NCI-H146 treated with DMSO at 0.1 percent for 48 hours (cell line): Measurements from ENCODE around the gene NEXN.
"Not testable (repeated sequence)": the region's sequence is repeated elsewhere in the genome, so short reads cannot be mapped to it uniquely, and the experiment has no call there.

Source experiments
- DNase-seq: peaks from one replicate; lab custom pipeline; 2025; ENCODE audit not compliant: unreplicated experiment; lab: John Stamatoyannopoulos, UW

NEXN gene

GRCh38 chr1:77958391-77958790, 70.0 kb downstream of the NEXN start:
- no peak for DNase-seq

GRCh38 chr1:77958850-77959249, 70.4 kb downstream of the NEXN start:
- no peak for DNase-seq

GRCh38 chr1:77961392-77961791, 73.0 kb downstream of the NEXN start:
- no peak for DNase-seq

- no peak for DNase-seq
These were observed 77.9 kb downstream of the NEXN start for GRCh38 chr1:77966291-77966690.

GRCh38 chr1:77970192-77970591, 81.8 kb downstream of the NEXN start:
- DNase-seq, result no peak

- DNase-seq, result no peak
These were observed 83.7 kb downstream of the NEXN start for GRCh38 chr1:77972080-77972479.

GRCh38 chr1:77975386-77975785, 87.0 kb downstream of the NEXN start:
- DNase-seq, result no peak

- no peak for DNase-seq
These were observed 87.5 kb downstream of the NEXN start for GRCh38 chr1:77975907-77976306.

- DNase-seq, result no peak
These were observed 88.1 kb downstream of the NEXN start for GRCh38 chr1:77976433-77977076.

GRCh38 chr1:77977989-77978292, 89.5 kb downstream of the NEXN start:
- DNase-seq, result no peak

GRCh38 chr1:77978293-77978968, 90.0 kb downstream of the NEXN start:
- peak; percentile 91 for DNase-seq

- DNase-seq, result peak; percentile 96
These were observed 90.8 kb downstream of the NEXN start, which contains the start of gene FUBP1 for GRCh38 chr1:77978969-77979876. Gene FUBP1 (minus strand): TSS chr1:77979072. CDS start chr1:77979004, 68 bp downstream.

- not testable (repeated sequence) for DNase-seq
These were observed 95.0 kb downstream of the NEXN start for GRCh38 chr1:77983352-77983996.

- DNase-seq, result no peak
These were observed 95.6 kb downstream of the NEXN start for GRCh38 chr1:77983997-77984355.

GRCh38 chr1:77984629-77985028, 96.2 kb downstream of the NEXN start:
- DNase-seq, result no peak

- DNase-seq, result no peak
These were observed 98.4 kb downstream of the NEXN start for GRCh38 chr1:77986810-77987209.

- no peak for DNase-seq
These were observed 99.5 kb downstream of the NEXN start for GRCh38 chr1:77987919-77988318.

- no peak for DNase-seq
These were observed 101.3 kb downstream of the NEXN start for GRCh38 chr1:77989744-77990143.

GRCh38 chr1:77990629-77991204, 102.3 kb downstream of the NEXN start:
- DNase-seq, result no peak

- no peak for DNase-seq
These were observed 103.2 kb downstream of the NEXN start for GRCh38 chr1:77991638-77992037.
